ENCODE measurements around the gene ADAMTSL2. TPM values are rescaled to one million over a fixed set of nuclear protein-coding genes. Genes with fewer than 3 reads are reported as not detected.

Gene ADAMTSL2
- total RNA-seq, 1 donor from 2014 or later = 17.4 TPM

- DNase-seq = no peak
- intact Hi-C loops (cut with DNase I) = no loop called here
- TF ChIP-seq, protein P1, sequence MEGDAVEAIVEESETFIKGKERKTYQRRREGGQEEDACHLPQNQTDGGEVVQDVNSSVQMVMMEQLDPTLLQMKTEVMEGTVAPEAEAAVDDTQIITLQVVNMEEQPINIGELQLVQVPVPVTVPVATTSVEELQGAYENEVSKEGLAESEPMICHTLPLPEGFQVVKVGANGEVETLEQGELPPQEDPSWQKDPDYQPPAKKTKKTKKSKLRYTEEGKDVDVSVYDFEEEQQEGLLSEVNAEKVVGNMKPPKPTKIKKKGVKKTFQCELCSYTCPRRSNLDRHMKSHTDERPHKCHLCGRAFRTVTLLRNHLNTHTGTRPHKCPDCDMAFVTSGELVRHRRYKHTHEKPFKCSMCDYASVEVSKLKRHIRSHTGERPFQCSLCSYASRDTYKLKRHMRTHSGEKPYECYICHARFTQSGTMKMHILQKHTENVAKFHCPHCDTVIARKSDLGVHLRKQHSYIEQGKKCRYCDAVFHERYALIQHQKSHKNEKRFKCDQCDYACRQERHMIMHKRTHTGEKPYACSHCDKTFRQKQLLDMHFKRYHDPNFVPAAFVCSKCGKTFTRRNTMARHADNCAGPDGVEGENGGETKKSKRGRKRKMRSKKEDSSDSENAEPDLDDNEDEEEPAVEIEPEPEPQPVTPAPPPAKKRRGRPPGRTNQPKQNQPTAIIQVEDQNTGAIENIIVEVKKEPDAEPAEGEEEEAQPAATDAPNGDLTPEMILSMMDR (IDR thresholded peaks at IDR 0.05) = no peak
- Histone ChIP-seq H3K27me3 (peaks cover 4% of the 10 kb centered on the region), H3K27ac (no peak overlapping the region), H3K4me1 (peaks cover 9% of the 10 kb centered on the region), H3K9me3 (no peaks in the 10 kb centered on the region), H3K4me3 (no peak overlapping the region), H3K36me3 (no peaks in the 10 kb centered on the region)
- ATAC-seq = no peak
Measured at GRCh38 chr9:133522073-133522910, 12.2 kb upstream of the ADAMTSL2 start.

DNA sequence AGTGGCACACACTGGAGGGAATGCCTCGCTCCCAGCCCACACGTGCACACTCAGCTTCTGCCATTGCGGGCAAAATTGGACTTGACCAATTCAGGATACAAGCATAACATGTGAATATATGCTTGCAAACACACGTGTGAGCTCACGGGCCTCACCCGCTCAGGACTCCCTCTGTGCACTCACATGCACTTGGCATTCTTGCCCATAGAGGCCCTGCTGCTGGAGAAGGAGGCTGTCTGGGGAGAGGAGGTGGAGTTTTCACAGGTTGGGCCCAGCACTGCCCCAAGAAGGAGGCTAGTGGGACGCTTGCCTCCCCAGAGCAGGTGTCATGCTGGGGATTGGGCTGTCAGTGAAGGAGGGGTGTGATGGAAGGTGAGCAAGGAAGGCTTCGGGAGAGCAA lies 11.4 kb upstream of the ADAMTSL2 start:
- peaks cover 13% of the 10 kb centered on the region for H3K4me1 ChIP-seq
- H3K9me3 ChIP-seq = no peaks in the 10 kb centered on the region
- TF ChIP-seq, protein P1 (IDR thresholded peaks at IDR 0.05) = no peak
- intact Hi-C loops (cut with DNase I) = no loop called here
- DNase-seq (no peak), ATAC-seq (no peak)
- H3K27me3 ChIP-seq = peaks cover 6% of the 10 kb centered on the region
- no peak overlapping the region for H3K4me3 ChIP-seq
- no peak overlapping the region for H3K27ac ChIP-seq
- H3K36me3 ChIP-seq = no peaks in the 10 kb centered on the region

DNA sequence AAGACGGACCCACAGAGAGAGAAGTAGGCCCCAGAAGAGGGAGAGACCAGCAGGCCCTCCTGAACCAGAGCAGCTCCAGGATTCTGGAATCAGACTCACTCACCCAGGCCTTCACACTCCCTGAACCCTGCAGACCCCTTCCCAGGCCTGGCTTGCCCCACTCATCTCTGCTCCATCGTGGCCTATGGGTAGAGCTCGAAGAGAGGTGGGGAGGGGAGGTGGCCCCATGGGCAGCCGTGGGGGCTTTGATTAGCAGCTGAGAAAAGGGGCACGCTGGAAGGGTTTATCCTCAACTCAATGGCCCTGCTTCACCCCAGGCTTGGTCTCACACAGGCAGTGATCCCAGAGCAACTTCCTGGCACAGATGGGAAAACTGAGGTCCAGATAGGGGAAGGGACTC lies 10.4 kb upstream of the ADAMTSL2 start:
- no peak overlapping the region for H3K27ac ChIP-seq
- H3K9me3 ChIP-seq = no peaks in the 10 kb centered on the region
- peaks cover 12% of the 10 kb centered on the region for H3K27me3 ChIP-seq
- peaks cover 24% of the 10 kb centered on the region for H3K4me1 ChIP-seq
- TF ChIP-seq, protein P1 (IDR thresholded peaks at IDR 0.05) = no peak
- ATAC-seq = no peak
- no peaks in the 10 kb centered on the region for H3K36me3 ChIP-seq
- intact Hi-C loops (cut with DNase I) = no loop called here
- no peak for DNase-seq
- no peak overlapping the region for H3K4me3 ChIP-seq

DNA sequence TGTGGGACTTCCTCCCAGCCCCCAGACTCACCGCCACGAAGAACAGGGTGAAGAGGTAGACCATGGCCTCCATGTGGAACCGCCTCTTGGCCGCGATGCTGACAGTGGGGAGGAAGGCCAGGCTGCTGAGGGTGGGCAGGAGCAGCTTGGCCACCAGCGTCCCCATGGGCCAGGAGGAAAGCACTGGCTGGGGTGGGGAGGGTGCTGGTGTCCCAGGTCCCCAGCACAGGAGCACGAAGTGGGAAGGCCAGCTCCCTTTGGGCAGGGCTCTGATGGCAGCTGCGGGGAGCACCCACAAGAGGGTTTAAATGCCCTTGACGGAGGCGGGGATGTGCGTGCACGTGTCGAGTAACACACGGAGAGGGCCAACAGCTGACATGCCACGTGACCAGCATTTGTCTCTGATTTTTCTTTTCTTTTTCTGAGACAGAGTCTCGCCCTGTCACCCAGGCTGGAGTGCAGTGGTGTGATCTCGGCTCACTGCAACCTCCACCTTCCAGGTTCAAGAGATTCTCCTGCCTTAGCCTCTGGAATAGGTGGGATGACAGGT lies 9.8 kb upstream of the ADAMTSL2 start, which contains the start of gene MYMK:
Gene MYMK (minus strand): TSS at position 281 of the 550 bp plus-strand sequence. CDS start 115 bp downstream, at position 166.
- peaks cover 12% of the 10 kb centered on the region for H3K27me3 ChIP-seq
- TF ChIP-seq, protein P1 (IDR thresholded peaks at IDR 0.05) = no peak
- intact Hi-C loops (cut with DNase I) = no loop called here
- no peaks in the 10 kb centered on the region for H3K36me3 ChIP-seq
- no peak within 1 kb of the TSS for H3K4me3 ChIP-seq
- H3K4me1 ChIP-seq = peaks cover 24% of the 10 kb centered on the region
- ATAC-seq (no peak), DNase-seq (no peak)
- H3K9me3 ChIP-seq = no peaks in the 10 kb centered on the region
- no peak within 1 kb of the TSS for H3K27ac ChIP-seq

DNA sequence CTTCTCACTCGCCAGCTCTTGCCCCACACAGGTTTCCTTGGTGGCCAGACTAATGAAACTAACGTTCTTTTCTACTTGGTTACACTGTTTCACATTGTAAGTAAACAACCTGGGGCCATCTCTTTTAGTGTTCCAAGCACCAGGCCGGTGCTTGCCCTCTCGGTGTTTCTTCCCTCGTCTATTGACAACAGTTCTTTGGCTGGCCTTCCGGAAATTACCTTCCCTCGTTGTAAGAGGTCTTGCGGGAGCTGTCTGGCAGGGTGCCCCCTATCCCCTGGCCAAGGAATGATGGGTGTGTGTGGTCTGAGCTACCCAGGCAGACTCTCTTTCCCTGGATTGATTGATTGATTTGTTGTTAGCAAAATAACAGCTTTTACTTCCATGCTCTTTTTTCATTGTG lies 8.8 kb upstream of the ADAMTSL2 start:
- no peaks in the 10 kb centered on the region for H3K9me3 ChIP-seq
- H3K4me1 ChIP-seq = peaks cover 24% of the 10 kb centered on the region
- TF ChIP-seq, protein P1 (IDR thresholded peaks at IDR 0.05) = no peak
- no peak for ATAC-seq
- H3K27ac ChIP-seq = no peak overlapping the region
- H3K4me3 ChIP-seq = no peak overlapping the region
- intact Hi-C loops (cut with DNase I) = no loop called here
- peaks cover 12% of the 10 kb centered on the region for H3K27me3 ChIP-seq
- no peak for DNase-seq
- no peaks in the 10 kb centered on the region for H3K36me3 ChIP-seq

Data from upper lobe of right lung (tissue), 1 donor.